GM15510 (cell line): ENCODE measurements around the gene CD34.

ENCODE experiments used
- POLR2A ChIP-seq: IDR thresholded peaks from 3 replicates; pipeline ENCODE4 v1.6.1; 2011; ENCODE audit warnings: borderline replicate concordance; ENCODE audit not compliant: insufficient read length; ENCODE audit errors: extremely low read depth

Gene CD34

GRCh38 chr1:207831517-207832327 lies 79.2 kb downstream of the CD34 start:
- no peak for TF ChIP-seq POLR2A
